Neural progenitor cell (in vitro differentiated cells): ENCODE data around the gene CTNNA1.

Experiments
- EZH2 ChIP-seq: fragments of 200-600 bp; sonication (generic); IDR thresholded peaks from 2 replicates; pipeline ENCODE4 v1.6.1; 2017; ENCODE audit warnings: antibody characterized with exemption, mild to moderate bottlenecking, moderate library complexity
- TF ChIP-seq, protein P1 (sequence below): fragments of 200-600 bp; sonication (generic); IDR thresholded peaks from 2 replicates; pipeline ENCODE4 v1.5.1; 2017; ENCODE audit warnings: antibody characterized with exemption, mild to moderate bottlenecking

DNA sequence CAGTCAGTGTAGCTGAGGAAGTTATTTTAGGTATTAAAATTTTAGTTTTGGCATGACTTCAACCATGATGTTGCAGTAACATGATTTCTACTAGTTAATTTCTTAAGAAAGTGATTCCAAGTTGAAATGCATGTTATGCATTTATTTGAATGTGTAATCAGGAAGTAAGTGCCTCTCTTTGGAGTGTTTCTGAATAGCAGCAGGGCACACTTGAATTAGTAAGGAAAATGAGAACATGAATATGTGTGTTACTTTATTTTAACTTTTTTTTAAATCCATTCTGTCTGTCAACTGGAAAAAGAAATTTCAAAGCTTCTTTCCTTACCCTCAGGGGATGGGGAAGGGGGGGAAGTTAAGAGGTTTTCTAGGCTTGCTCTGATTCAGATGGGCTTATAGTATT, 40.4 kb downstream of the CTNNA1 start:
- TF ChIP-seq, protein P1, sequence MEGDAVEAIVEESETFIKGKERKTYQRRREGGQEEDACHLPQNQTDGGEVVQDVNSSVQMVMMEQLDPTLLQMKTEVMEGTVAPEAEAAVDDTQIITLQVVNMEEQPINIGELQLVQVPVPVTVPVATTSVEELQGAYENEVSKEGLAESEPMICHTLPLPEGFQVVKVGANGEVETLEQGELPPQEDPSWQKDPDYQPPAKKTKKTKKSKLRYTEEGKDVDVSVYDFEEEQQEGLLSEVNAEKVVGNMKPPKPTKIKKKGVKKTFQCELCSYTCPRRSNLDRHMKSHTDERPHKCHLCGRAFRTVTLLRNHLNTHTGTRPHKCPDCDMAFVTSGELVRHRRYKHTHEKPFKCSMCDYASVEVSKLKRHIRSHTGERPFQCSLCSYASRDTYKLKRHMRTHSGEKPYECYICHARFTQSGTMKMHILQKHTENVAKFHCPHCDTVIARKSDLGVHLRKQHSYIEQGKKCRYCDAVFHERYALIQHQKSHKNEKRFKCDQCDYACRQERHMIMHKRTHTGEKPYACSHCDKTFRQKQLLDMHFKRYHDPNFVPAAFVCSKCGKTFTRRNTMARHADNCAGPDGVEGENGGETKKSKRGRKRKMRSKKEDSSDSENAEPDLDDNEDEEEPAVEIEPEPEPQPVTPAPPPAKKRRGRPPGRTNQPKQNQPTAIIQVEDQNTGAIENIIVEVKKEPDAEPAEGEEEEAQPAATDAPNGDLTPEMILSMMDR, result no peak
- no peak for TF ChIP-seq EZH2
